GM13976 (cell line): Measurements from ENCODE around the gene GDPD5.

Experiments
- DNase-seq: peaks from one replicate; pipeline ENCODE4 v3.0.0; 2012; ENCODE audit warnings: low spot score
- in situ Hi-C: fragments of 300-500 bp; cut with MboI; formaldehyde crosslinking; loops from one replicate; pipeline ENCODE4 v1.12.0; 2022; ENCODE audit warnings: low sequenced_read_pairs, mixed read lengths, inconsistent platforms; ENCODE audit not compliant: unreplicated experiment
- TF ChIP-seq, protein P1 (sequence below): IDR thresholded peaks from 2 replicates; pipeline ENCODE4 v1.5.1; 2012; ENCODE audit warnings: borderline replicate concordance, mild to moderate bottlenecking; ENCODE audit not compliant: insufficient read depth; ENCODE audit errors: extremely low read depth, missing control alignments, control extremely low read depth

Gene GDPD5

DNA sequence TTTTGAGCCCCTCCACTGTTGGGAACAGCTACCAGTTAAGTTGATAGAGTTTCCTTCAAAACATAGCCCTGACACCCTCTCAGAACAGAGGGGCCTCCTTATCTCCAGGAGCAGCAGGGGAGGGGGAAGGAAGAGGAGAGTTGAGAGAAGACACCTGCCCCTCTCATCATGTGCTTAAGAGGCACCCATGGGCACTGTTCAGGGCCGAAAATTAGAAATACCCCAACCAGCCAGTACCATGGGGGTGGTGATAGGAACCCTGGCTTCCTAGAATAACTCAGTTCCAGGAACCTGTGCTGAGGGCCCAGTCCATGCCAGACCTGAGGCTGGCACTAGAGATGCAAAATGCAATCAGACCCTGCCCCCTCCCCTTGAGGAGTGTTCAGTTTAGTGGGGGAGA is 9.3 kb upstream of the GDPD5 start:
- in situ Hi-C loops = no loop called here
- TF ChIP-seq, protein P1, sequence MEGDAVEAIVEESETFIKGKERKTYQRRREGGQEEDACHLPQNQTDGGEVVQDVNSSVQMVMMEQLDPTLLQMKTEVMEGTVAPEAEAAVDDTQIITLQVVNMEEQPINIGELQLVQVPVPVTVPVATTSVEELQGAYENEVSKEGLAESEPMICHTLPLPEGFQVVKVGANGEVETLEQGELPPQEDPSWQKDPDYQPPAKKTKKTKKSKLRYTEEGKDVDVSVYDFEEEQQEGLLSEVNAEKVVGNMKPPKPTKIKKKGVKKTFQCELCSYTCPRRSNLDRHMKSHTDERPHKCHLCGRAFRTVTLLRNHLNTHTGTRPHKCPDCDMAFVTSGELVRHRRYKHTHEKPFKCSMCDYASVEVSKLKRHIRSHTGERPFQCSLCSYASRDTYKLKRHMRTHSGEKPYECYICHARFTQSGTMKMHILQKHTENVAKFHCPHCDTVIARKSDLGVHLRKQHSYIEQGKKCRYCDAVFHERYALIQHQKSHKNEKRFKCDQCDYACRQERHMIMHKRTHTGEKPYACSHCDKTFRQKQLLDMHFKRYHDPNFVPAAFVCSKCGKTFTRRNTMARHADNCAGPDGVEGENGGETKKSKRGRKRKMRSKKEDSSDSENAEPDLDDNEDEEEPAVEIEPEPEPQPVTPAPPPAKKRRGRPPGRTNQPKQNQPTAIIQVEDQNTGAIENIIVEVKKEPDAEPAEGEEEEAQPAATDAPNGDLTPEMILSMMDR = no peak
- DNase-seq = no peak

DNA sequence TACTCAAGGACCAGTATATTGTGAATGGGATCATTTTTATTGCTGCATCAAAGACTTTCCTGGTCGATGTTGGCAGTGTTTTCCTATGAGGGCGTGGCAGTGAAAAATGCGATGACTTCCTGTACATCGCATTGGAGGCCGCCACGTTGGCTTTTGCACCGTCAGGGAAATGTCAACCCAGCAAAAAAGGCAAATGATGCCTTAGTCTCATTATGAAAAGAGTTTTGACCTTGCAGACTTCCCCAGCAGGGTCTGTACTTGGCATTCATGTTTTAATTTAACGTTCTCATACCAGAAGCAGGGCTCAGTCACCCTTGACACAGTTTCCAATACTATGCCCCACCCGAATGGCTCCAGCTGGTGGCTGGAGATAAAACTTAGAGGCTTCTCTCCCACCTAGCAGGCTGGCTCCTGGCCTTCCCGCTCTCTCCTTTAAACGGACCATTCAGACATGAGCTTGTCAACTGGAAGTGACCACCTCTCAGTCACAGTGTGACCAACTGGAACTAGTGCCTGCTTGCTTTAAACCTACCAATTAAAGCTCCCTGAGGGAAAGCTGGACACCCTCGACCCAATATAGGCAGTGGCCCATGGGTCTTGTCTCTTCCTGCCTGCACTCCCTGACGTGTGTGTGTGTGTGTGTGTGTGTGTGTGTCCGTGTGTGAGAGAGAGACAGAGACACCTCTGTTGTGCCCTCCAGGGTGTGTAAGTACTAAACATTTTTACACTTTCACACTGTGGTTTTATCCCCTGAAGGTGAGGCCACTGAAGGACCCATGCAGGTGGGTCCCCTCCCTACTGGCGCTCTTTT is 8.7 kb upstream of the GDPD5 start:
- in situ Hi-C loops = loop anchor here (5.0 kb wide), 1 partner anchor 87 kb away; no protein-coding TSS in a partner anchor
- no peak for DNase-seq
- TF ChIP-seq, protein P1 = no peak

DNA sequence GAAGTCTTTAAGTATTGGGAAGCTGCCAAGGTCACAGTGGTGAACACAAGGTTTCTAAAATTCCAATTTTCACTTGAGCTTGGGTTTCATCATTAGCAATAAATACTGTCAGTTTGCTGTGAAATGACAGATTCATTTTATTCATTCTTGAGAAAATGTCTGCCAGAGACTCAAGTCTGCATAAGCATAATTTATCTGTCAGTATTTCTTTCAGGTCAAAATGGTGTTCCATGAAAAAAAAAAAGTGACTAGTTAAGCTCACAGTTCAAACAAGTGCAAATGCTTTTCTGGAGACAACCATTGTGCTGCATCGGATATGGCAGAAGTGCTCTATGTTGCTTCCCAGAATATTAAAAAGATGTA is 8.1 kb upstream of the GDPD5 start:
- TF ChIP-seq, protein P1 = no peak
- in situ Hi-C loops = loop anchor here (5.0 kb wide), 1 partner anchor 87 kb away; no protein-coding TSS in a partner anchor
- DNase-seq = no peak

DNA sequence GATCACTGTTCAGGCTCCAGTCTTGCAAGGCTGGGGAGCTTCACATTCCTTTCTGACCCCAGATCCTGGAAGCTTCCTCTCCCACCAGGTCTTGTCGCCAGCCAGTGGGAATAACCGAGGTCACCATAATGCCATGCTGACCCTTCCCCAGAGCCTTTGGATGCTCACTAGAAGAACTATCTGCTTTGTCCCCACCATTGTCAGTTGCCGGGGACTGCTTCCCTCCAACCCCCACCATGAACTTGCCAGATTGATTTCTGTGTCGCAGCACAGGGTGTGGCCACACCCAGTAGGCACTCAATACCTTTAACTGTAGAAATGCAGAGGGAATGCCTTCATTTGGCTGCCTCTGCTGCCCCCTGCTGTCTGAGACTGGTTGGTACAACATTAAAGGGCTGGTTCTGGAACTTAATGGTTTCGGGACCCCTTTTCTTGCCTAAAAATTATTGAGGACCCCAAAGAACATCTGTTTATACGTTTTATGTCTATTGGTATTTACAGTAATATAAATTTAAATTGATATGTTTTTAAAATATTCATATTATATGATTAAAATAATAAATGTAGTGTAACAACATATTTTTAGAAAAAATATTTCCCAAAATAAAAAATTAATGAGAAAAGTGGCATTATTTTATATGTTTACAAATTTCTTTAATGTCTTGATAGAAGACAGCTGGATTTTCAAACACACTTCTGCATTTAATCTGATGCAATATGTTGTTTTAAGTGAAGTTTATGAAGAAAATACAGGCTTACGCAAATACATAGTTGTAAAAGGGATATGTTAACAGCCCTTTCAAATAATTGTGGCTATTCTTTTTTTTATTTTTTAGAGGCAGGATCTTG is 6.7 kb upstream of the GDPD5 start:
- TF ChIP-seq, protein P1 = peak; percentile 84
- in situ Hi-C loops = loop anchor here (5.0 kb wide), 1 partner anchor 85 kb away; no protein-coding TSS in a partner anchor
- DNase-seq = peak; percentile 78

DNA sequence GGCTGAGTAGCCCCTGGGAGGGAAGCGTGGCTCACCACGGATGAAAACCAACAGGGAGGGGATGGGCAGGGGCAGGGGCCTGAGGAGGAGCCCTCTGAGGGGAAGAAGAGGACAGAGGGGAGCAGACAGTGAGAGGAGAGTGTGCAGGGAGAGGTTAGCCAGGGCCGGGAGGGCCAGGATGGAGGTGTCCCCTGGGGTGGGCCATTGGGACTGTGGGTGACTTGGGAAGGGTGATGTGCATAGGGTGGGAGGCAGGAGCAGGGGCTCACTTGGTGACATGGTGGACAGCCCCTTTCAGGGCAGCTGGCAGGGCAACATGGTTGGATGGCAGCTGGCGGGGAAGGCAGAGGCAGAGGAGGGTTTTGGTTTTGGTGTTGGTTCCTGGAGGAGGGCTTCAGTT is 5.6 kb upstream of the GDPD5 start:
- DNase-seq = no peak
- in situ Hi-C loops = loop anchor here (5.0 kb wide), 1 partner anchor 84 kb away; no protein-coding TSS in a partner anchor
- TF ChIP-seq, protein P1 = no peak

DNA sequence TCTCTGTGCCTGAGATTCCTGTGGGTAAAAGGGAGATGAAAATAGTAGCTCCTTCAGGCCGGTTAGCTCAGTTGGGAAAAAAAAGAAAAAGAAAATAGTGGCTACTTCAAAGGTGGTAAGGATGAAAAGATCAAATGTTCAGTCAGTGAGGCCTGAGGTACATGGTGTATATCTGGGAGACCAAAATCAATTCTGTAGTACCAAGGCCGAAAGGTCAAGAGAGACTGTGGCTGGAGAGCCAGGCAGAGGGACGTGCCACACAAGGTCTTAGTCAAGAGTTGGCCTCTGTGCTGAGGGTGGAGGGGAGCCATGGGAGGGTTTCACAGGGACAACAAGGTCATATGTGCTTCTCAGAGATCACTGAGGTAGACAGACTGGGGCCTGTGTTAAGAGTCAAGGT is 4.8 kb upstream of the GDPD5 start:
- in situ Hi-C loops = loop anchor here (5.0 kb wide), 1 partner anchor 83 kb away; no protein-coding TSS in a partner anchor

More for the DNA sequence above, 4.8 kb upstream of the GDPD5 start:
- no peak for DNase-seq
- TF ChIP-seq, protein P1 = no peak
